Breast epithelium (tissue), 4 donors: ENCODE measurements around the gene OGFOD3. TPM values are rescaled to one million over a fixed set of nuclear protein-coding genes. Genes with fewer than 3 reads are reported as not detected.

Source experiments
- DNase-seq, 2 donors: peaks; one replicate each; pipeline ENCODE4 v3.0.0-alpha.2; 2019; ENCODE audit warnings: low spot score in 2 of 2
- H3K27ac ChIP-seq, 2 donors: fragments of 200-600 bp; sonication (generic) in 1 of 2; one replicate each; pipeline ENCODE4 v1.5.1; 2016 to 2019; ENCODE audit warnings: mild to moderate bottlenecking in 1 of 2
- H3K27me3 ChIP-seq, 2 donors: fragments of 200-600 bp; sonication (generic) in 1 of 2; one replicate each; pipeline versions ENCODE4 v1.5.1 to v1.6.0; 2017 to 2019; ENCODE audit warnings: control low read depth in 1 of 2, mild to moderate bottlenecking in 1 of 2
- H3K36me3 ChIP-seq: fragments of 200-600 bp; one replicate; pipeline ENCODE4 v1.5.1; 2019
- H3K4me1 ChIP-seq, 2 donors: fragments of 200-600 bp; sonication (generic); one replicate each; pipeline ENCODE4 v1.5.1; 2016 to 2019; ENCODE audit warnings: control low read depth in 1 of 2
- H3K4me3 ChIP-seq, 3 donors: fragments of 200-600 bp; sonication (generic); 1 replicate in 2 of 3; 2 replicates in 1 of 3; pipeline ENCODE4 v1.5.1; 2016 to 2019; ENCODE audit warnings: mild to moderate bottlenecking in 3 of 3, moderate library complexity in 2 of 3
- H3K9me3 ChIP-seq, 2 donors: fragments of 200-600 bp; sonication (generic) in 1 of 2; one replicate each; pipeline ENCODE4 v1.5.1; 2016 to 2019; ENCODE audit warnings: control low read depth in 1 of 2
- CTCF ChIP-seq, 3 donors: fragments of 450-650 bp; IDR thresholded peaks; one replicate each; pipeline ENCODE4 v1.5.1; 2016 to 2017; ENCODE audit warnings: antibody characterized with exemption in 3 of 3, mild to moderate bottlenecking in 3 of 3, moderate library complexity in 3 of 3
- POLR2A ChIP-seq: fragments of 450-650 bp; IDR thresholded peaks from one replicate; pipeline ENCODE4 v1.6.1; 2016; ENCODE audit warnings: antibody characterized with exemption, mild to moderate bottlenecking, moderate library complexity
- POLR2AphosphoS5 ChIP-seq, 3 donors: sonication (generic); formaldehyde crosslinking; IDR thresholded peaks; one replicate each; pipeline ENCODE4 v1.6.1; 2017; ENCODE audit warnings: antibody characterized with exemption in 3 of 3
- intact Hi-C: fragments of 100-400 bp; cut with DNase I; formaldehyde crosslinking; loops from one replicate; pipeline ENCODE4 v1.15.1; 2023; ENCODE audit warnings: low total_unique reads
- total RNA-seq, 3 donors: library from RNA; depleted of rRNA; stranded (reverse); fragments of >200 nt; gene quantifications; one replicate each; pipeline ENCODE4 v1.1.0, GENCODE V29; 2016

Gene OGFOD3
- total RNA-seq, 3 donors from 2014 or later: 26.3 to 32.8 (median 28.5) TPM

- H3K27ac ChIP-seq: no peak overlapping the region
These were observed 24.5 kb upstream of the OGFOD3 start for GRCh38 chr17:82442643-82443464.

GRCh38 chr17:82441691-82442487 lies 23.5 kb upstream of the OGFOD3 start:
- intact Hi-C loops: no loop called here
- Histone ChIP-seq H3K4me3 (no peak overlapping the region), H3K27ac (no peak overlapping the region), H3K27me3 (no peaks in the 10 kb centered on the region), H3K36me3 (no peaks in the 10 kb centered on the region), H3K4me1 (peaks cover 6 to 18% of the 10 kb centered on the region in 2 donors), H3K9me3 (no peaks in the 10 kb centered on the region)
- TF ChIP-seq CTCF (IDR thresholded peaks at IDR 0.05) (no peak), POLR2A (no peak)
- DNase-seq: no peak

More at GRCh38 chr17:82442643-82443464, 24.5 kb upstream of the OGFOD3 start:
- no peak for TF ChIP-seq POLR2A
- TF ChIP-seq POLR2AphosphoS5 (IDR thresholded peaks at IDR 0.05): no peak
- TF ChIP-seq CTCF (IDR thresholded peaks at IDR 0.05): no peak
- no peaks in the 10 kb centered on the region for H3K36me3 ChIP-seq
- no peaks in the 10 kb centered on the region for H3K9me3 ChIP-seq
- no peak for DNase-seq
- no peaks in the 10 kb centered on the region for H3K27me3 ChIP-seq
- intact Hi-C loops: no loop called here
- H3K4me3 ChIP-seq: no peak overlapping the region
- H3K4me1 ChIP-seq: peaks cover 6 to 18% of the 10 kb centered on the region in 2 donors

- peak overlapping the region in 1 of 3 donors; percentile 4 for H3K4me3 ChIP-seq
These were observed 22.7 kb upstream of the OGFOD3 start for GRCh38 chr17:82440991-82441627.

GRCh38 chr17:82440469-82440981 lies 22.1 kb upstream of the OGFOD3 start:
- H3K27me3 ChIP-seq: no peaks in the 10 kb centered on the region
- no peak overlapping the region for H3K27ac ChIP-seq
- DNase-seq: no peak
- TF ChIP-seq POLR2A (no peak), CTCF (IDR thresholded peaks at IDR 0.05) (no peak), POLR2AphosphoS5 (IDR thresholded peaks at IDR 0.05) (no peak)
- H3K36me3 ChIP-seq: no peaks in the 10 kb centered on the region
- intact Hi-C loops: no loop called here
- H3K4me3 ChIP-seq: peak overlapping the region in 1 of 3 donors; percentile 4
- H3K9me3 ChIP-seq: no peaks in the 10 kb centered on the region
- H3K4me1 ChIP-seq: peaks cover under 1 to 11% of the 10 kb centered on the region in 2 donors

More at GRCh38 chr17:82440991-82441627, 22.7 kb upstream of the OGFOD3 start:
- TF ChIP-seq POLR2AphosphoS5 (IDR thresholded peaks at IDR 0.05) (no peak), CTCF (IDR thresholded peaks at IDR 0.05) (no peak), POLR2A (no peak)
- H3K36me3 ChIP-seq: no peaks in the 10 kb centered on the region
- intact Hi-C loops: no loop called here
- no peaks in the 10 kb centered on the region for H3K9me3 ChIP-seq
- peaks cover 6 to 17% of the 10 kb centered on the region in 2 donors for H3K4me1 ChIP-seq
- no peaks in the 10 kb centered on the region for H3K27me3 ChIP-seq
- no peak for DNase-seq
- H3K27ac ChIP-seq: no peak overlapping the region
